Measurements from ENCODE around the gene AXL.
"Not testable (repeated sequence)": the region's sequence is repeated elsewhere in the genome, so short reads cannot be mapped to it uniquely, and the experiment has no call there.

The AXL gene

DNA sequence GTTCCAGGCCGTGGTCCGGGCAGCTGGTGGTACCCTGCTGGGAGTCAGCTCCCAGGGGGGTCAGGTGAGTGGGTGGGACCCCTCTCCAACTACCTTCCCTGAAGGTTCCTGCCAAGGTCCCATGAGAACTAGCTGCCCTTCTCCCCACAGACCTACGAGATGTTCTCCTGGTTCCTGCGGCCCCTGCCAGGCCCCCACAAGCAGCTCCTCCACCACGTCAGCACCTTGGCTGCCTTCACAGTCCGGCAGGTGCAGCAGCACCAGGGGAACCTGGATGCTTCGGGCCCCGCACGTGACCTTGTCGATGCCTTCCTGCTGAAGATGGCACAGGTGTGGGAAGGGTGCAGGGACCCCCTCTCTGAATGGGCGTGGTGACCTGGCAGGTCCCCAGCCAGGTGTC lies 20.5 kb upstream of the AXL start:
- Histone ChIP-seq H4K20me1 (ENCODE audit: insufficient read depth, low read length, poor library complexity, severe bottlenecking) (no peaks in the 10 kb centered on the region), H3K4me2 (ENCODE audit: low read depth, low read length, poor library complexity, severe bottlenecking) (no peak overlapping the region), H3K79me2 (ENCODE audit: insufficient read depth, low read length) (no peaks in the 10 kb centered on the region), H3K9me3 (ENCODE audit: insufficient read depth, low read depth, low read length) (no peaks in the 10 kb centered on the region), H3K9ac (ENCODE audit: low read depth, low read length, poor library complexity, severe bottlenecking) (no peak overlapping the region), H3K27me3 (ENCODE audit: insufficient read depth, low read length, poor library complexity, severe bottlenecking) (peaks cover under 1% of the 10 kb centered on the region), H3K36me3 (ENCODE audit: insufficient read depth, low read length) (no peaks in the 10 kb centered on the region), H3K4me3 (ENCODE audit: low read length, poor library complexity, severe bottlenecking) (no peak overlapping the region), H2AFZ (ENCODE audit: low read length) (no peak overlapping the region), H3K4me1 (ENCODE audit: insufficient read depth, low read length, poor library complexity, severe bottlenecking) (peaks cover 8% of the 10 kb centered on the region), H3K9me2 (replicated peaks; ENCODE audit: low read depth, low read length) (no peaks in the 10 kb centered on the region), H3F3A (ENCODE audit: low read depth) (no peaks in the 10 kb centered on the region)
- TF ChIP-seq EZH2phosphoT487 (IDR thresholded peaks at IDR 0.05; ENCODE audit: borderline replicate concordance) = no peak
- TF ChIP-seq, protein P1, sequence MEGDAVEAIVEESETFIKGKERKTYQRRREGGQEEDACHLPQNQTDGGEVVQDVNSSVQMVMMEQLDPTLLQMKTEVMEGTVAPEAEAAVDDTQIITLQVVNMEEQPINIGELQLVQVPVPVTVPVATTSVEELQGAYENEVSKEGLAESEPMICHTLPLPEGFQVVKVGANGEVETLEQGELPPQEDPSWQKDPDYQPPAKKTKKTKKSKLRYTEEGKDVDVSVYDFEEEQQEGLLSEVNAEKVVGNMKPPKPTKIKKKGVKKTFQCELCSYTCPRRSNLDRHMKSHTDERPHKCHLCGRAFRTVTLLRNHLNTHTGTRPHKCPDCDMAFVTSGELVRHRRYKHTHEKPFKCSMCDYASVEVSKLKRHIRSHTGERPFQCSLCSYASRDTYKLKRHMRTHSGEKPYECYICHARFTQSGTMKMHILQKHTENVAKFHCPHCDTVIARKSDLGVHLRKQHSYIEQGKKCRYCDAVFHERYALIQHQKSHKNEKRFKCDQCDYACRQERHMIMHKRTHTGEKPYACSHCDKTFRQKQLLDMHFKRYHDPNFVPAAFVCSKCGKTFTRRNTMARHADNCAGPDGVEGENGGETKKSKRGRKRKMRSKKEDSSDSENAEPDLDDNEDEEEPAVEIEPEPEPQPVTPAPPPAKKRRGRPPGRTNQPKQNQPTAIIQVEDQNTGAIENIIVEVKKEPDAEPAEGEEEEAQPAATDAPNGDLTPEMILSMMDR (conservative IDR thresholded peaks at IDR 0.05; ENCODE audit: low read length) = no peak

DNA sequence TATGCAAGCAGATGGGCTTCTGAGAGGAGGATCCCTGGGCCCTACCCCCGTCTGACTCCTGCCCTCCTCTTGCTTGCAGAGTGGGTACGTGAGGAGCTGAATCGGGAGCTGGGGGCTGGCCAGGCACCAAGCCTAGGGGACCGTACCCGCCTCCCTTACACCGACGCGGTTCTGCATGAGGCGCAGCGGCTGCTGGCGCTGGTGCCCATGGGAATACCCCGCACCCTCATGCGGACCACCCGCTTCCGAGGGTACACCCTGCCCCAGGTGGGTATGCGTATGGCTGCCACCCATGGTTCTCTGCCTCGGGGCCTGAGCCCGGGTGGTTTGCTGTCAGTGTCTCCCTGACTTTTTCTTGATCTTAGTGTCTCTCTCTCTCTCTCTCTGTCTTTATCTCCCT lies 15.7 kb upstream of the AXL start:
- no peak overlapping the region for H2AFZ ChIP-seq (ENCODE audit: low read length)
- H3K4me3 ChIP-seq (ENCODE audit: low read length, poor library complexity, severe bottlenecking) = no peak overlapping the region
- H3K9me3 ChIP-seq (ENCODE audit: insufficient read depth, low read depth, low read length) = no peaks in the 10 kb centered on the region
- H3K9me2 ChIP-seq (replicated peaks; ENCODE audit: low read depth, low read length) = no peaks in the 10 kb centered on the region
- no peaks in the 10 kb centered on the region for H3K79me2 ChIP-seq (ENCODE audit: insufficient read depth, low read length)
- no peaks in the 10 kb centered on the region for H4K20me1 ChIP-seq (ENCODE audit: insufficient read depth, low read length, poor library complexity, severe bottlenecking)
- no peak overlapping the region for H3K9ac ChIP-seq (ENCODE audit: low read depth, low read length, poor library complexity, severe bottlenecking)
- no peaks in the 10 kb centered on the region for H3K4me1 ChIP-seq (ENCODE audit: insufficient read depth, low read length, poor library complexity, severe bottlenecking)
- no peak for TF ChIP-seq EZH2phosphoT487 (IDR thresholded peaks at IDR 0.05; ENCODE audit: borderline replicate concordance)
- TF ChIP-seq, protein P1 (conservative IDR thresholded peaks at IDR 0.05; ENCODE audit: low read length) = no peak
- H3K4me2 ChIP-seq (ENCODE audit: low read depth, low read length, poor library complexity, severe bottlenecking) = no peak overlapping the region
- no peaks in the 10 kb centered on the region for H3K36me3 ChIP-seq (ENCODE audit: insufficient read depth, low read length)
- H3F3A ChIP-seq (ENCODE audit: low read depth) = no peaks in the 10 kb centered on the region
- no peaks in the 10 kb centered on the region for H3K27me3 ChIP-seq (ENCODE audit: insufficient read depth, low read length, poor library complexity, severe bottlenecking)

DNA sequence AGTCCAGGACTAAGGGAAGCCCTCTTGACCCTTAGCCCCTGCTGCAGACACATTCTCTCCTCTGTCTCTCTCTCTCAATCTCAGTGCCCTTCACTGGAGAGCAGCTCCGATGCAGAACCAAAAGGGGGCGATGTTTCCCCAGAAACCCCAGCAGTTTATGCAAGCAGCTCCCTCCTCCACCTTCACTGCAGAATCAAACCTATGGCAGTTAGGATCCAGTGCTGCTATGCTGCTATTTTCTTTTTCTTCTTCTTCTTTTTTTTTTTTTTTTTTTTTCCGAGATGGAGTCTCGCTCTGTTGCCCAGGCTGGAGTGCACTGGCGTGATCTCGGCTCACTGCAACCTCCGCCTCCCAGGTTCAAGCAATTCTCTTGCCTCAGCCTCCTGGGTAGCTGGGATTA lies 14.7 kb upstream of the AXL start:
- H3K36me3 ChIP-seq (ENCODE audit: insufficient read depth, low read length); H3K4me3 ChIP-seq (ENCODE audit: low read length, poor library complexity, severe bottlenecking); H3K4me2 ChIP-seq (ENCODE audit: low read depth, low read length, poor library complexity, severe bottlenecking); H4K20me1 ChIP-seq (ENCODE audit: insufficient read depth, low read length, poor library complexity, severe bottlenecking); H3K27me3 ChIP-seq (ENCODE audit: insufficient read depth, low read length, poor library complexity, severe bottlenecking); H3K9ac ChIP-seq (ENCODE audit: low read depth, low read length, poor library complexity, severe bottlenecking); H3F3A ChIP-seq (ENCODE audit: low read depth); H3K4me1 ChIP-seq (ENCODE audit: insufficient read depth, low read length, poor library complexity, severe bottlenecking); H3K9me3 ChIP-seq (ENCODE audit: insufficient read depth, low read depth, low read length); H3K79me2 ChIP-seq (ENCODE audit: insufficient read depth, low read length); H2AFZ ChIP-seq (ENCODE audit: low read length); H3K9me2 ChIP-seq (replicated peaks; ENCODE audit: low read depth, low read length): not testable (repeated sequence)
- TF ChIP-seq, protein P1 (conservative IDR thresholded peaks at IDR 0.05; ENCODE audit: low read length) = peak; percentile 83

All from Loucy (cell line).